Urothelium cell line (cell line): ENCODE data around the gene RNF150.

Experiments
- DNase-seq: peaks from one replicate; pipeline ENCODE4 v3.0.0; 2011; ENCODE audit warnings: low spot score, mixed read lengths
- FAIRE-seq: peaks from 2 replicates; lab custom pipeline; 2011; peaks lifted over from hg19 to GRCh38; lab: Jason Lieb, UNC

RNF150 gene

DNA sequence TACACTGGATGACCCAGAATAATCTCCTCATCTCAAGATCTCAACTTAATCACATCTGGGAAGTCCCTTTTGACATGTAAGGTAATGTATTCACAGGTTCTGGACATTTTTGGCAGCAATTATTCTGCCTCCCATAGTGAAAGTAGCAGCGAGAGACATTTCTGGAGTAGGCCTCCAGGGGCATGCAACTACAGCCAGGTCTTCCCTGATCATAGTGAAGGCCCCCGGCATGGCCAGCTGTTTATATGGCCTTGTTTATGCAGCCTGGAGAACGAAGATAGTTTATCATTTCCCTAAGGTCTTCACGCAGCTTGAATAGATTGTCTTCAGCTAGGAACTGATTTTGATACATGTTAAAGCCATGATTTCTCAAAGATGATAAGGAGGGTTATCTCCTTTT is 139.9 kb downstream of the RNF150 start:
- DNase-seq (no peak), FAIRE-seq (no peak)

- FAIRE-seq (no peak), DNase-seq (no peak)
Measured at GRCh38 chr4:140989944-140990343, 143.3 kb downstream of the RNF150 start.

DNA sequence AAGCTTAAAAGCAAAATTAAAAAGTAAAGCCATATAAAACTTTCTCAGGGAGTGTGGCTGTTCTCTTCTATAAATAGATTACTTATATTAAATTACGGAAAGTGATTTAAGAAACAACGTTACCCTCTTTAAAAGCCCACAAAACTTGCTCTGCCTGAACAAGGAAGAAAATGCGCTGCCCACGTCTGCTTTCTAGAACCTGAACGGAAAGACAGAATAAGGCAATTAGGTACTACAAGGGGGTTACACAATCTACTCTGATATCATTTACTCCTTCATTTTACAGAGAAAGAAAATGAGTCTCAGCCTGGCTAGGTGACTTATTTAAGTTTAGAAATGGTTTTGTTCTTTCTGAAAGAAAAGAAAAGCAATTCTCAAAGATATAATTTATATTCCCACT is 147.2 kb downstream of the RNF150 start:
- no peak for DNase-seq
- FAIRE-seq: no peak

DNA sequence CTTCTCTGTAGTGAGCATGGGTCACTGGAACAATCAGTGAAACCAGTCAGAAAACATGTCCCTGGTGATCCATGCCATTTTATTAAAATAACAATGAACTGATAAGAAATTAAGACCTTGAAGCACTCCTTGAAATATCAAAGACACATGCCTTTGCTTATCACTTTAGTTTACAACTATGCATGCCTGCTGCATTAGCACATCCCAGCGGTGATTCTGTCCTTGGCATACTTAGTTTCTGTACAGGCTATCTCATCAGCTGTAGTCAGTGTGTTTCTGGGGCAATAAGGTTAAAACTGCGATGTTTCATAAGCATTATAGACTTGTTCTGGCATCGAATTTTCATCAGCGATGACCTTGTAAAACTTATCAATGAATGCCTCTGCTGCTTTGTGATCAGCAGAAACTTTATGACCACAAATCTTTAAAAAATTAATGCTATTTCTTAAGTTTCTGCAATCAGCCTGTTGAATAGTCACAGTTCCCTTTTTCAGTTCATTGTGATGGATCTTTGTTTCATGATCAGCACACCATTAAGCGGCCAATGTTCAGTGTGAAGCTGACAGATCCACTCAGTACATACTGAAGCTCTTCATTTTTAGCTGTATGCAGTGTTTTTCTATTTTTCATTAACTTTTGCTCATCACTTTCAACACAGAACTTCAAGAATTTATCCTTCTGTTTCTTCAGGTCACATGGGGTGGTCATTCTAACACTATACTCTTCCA is 150.5 kb downstream of the RNF150 start:
- DNase-seq: no peak
- no peak for FAIRE-seq

GRCh38 chr4:140980426-140981200 is 152.7 kb downstream of the RNF150 start:
- DNase-seq: no peak
- no peak for FAIRE-seq

- FAIRE-seq: no peak
Measured at GRCh38 chr4:140976768-140977167, 156.5 kb downstream of the RNF150 start.

DNA sequence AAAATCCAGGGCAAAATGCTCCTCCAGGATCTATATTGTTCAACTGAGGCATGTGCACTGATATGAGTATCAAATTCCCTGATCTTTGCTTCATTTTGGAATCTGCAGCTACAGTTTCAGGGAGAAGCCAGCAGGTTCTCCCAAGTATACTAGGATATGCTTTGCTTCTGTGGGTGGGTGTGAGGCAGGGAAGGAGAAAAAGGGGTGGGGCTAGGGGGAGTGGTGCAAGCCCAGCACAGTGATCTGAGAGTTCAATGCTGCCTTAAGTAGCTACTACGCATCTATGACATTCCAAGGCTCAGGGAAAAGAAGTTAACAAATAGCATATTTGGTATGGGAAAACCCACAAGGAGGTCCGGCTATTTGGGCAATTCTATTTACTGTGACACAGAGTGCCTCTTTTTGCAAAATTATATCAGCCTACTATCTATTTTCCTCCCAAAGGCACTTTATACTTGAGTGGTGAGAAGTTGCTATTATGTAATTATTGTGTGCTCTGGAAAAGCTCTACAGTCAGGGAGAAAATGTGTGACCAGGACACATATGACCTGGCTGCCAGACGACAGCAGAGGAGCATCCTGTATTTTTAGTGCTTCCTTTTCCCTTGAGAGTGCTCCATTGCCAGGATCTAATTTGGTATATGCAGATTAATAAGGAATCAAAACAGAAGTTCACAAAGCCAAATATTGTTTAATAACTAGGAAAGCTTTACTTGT is 162.0 kb downstream of the RNF150 start:
- DNase-seq (no peak), FAIRE-seq (no peak)

More at GRCh38 chr4:140976768-140977167, 156.5 kb downstream of the RNF150 start:
- DNase-seq: peak; percentile 35

DNA sequence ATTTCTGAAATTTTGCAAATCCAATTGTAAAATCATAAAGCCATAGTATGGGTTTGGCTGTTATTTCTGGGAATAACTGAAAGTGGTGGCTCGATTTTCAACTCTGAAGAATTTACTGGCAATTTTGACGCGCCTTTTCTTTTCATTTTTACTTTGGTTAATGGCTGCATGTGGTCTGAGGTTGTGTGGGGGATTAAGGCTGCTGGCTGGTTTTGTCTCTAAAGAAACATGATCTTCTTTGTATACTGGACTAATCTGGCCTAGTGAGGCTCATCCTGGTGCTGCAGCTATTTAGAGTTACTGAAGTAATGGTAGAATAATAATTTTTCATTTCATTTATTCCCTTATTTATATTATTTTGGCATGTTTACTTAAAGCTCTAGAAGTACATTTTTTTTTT is 164.0 kb downstream of the RNF150 start:
- DNase-seq (no peak), FAIRE-seq (no peak)

- FAIRE-seq: no peak
- DNase-seq: no peak
Measured at GRCh38 chr4:140968371-140968770, 164.9 kb downstream of the RNF150 start.

GRCh38 chr4:140963883-140964282 is 169.4 kb downstream of the RNF150 start:
- DNase-seq (no peak), FAIRE-seq (no peak)

DNA sequence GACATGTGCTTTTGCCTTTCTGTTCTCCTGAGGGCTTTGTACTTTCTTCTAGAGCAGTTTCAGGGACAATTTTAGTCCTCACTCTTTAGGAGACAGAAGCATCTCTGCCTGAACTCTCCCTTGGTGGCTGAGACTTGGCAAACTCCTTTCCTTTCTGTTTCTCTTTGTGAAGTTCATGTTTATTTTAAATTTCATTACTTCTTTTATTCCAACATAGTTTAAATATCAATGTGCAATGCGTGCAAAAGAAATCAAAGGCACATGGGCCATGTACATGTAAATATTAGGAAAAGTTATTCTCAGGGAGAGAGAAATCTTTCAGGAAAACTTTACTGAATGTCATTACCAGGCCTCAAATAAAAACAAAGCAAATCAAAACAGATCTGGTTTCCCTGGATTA is 177.6 kb downstream of the RNF150 start:
- FAIRE-seq: no peak
- DNase-seq: no peak

- no peak for DNase-seq
- no peak for FAIRE-seq
Measured at GRCh38 chr4:140952717-140953116, 180.6 kb downstream of the RNF150 start.

- no peak for DNase-seq
- no peak for FAIRE-seq
Measured at GRCh38 chr4:140947506-140947905, 185.8 kb downstream of the RNF150 start.

- DNase-seq (no peak), FAIRE-seq (no peak)
Measured at GRCh38 chr4:140945106-140945505, 188.2 kb downstream of the RNF150 start.

GRCh38 chr4:140944572-140944971 is 188.7 kb downstream of the RNF150 start:
- FAIRE-seq: no peak
- no peak for DNase-seq

GRCh38 chr4:140944199-140944515 is 189.1 kb downstream of the RNF150 start:
- DNase-seq (peak; percentile 25), FAIRE-seq (no peak)

DNA sequence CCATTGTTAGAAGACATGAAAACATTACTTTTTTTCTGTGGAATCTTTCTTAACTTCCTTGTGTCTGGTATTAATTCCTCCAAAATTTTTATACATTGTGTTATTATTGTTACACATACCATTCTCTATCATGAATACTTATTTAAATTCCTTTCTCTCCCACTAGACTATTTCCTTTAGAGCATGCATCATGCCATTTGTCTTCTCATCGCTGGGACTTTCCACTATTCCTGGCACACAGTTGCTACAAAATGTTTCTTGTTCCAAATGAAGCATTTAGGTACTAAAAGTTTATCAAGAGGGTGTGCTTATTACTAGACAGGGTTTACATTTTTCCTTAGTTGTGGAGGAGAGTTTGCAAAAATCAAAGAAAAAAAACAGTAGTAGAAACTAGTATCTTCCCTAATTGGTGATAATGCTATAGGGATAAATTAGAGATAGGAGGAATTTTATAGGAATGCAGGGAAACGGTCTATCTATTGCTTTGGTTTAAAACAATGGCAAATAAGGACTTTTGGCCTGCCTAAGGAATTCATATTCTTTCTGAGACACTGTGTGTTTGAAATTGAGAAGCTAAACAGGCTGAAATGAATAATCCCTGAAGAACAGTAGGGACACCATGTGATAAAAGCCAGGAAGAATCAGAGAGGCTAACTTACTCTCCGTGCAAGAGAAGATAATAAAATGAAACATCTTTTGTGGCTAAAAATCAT is 189.6 kb downstream of the RNF150 start:
- FAIRE-seq: no peak
- no peak for DNase-seq

DNA sequence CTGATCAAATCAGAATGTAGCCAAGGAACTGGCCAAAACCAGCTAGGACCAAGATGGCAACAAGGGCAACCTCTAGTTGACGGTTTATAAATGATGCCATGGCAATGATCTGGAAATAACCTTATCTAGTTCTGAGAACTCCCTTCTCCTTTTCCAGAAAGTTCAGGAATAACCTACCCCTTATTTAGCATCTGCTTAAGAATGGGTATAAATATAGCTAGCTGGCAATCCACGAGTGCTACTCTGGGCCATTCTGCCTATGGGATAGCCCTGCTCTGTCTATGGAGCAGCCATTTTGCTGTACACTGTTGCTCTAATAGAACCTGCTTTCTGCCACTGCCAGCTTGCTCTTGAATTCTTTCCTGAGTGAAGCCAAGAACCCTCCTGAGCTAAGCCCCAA is 192.7 kb downstream of the RNF150 start:
- no peak for FAIRE-seq
- no peak for DNase-seq

DNA sequence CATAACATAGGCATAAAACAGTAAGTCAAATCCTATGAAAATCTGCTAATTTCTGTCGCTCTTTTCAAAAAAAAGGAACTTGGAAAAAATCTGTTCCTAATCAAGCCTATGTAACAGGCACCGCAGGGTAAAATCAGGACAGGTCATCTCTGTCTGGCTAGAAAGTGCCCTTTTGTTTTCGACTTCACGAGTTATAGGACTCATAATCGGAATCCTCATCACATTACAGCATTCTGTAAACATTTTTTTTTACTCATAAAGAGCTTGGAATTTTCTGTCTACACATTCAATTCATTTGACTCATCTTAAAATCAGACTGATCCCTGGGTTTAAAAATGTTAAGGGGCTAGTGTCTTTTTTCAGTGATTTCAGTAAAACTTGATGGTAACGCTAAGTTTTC is 195.4 kb downstream of the RNF150 start:
- no peak for FAIRE-seq
- DNase-seq: peak; percentile 65

DNA sequence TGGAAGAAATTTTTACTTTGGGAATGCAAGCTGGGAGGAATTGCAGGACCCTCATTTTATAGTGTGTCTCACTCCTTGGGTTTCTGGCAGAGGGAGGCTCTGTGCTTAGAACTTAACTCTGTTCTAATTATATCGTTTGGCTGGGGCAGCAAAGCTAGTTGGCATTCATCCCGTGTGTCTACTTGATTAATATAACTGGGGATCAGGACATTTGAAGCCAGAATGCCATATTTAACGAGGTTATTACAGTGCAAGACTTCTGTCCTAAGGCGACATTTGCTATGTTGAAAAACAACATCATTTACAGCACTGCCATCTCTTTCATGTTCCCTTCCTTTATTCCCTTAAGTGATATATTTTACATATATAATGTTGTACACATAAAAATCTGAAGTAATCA is 198.0 kb downstream of the RNF150 start:
- FAIRE-seq (no peak), DNase-seq (no peak)

DNA sequence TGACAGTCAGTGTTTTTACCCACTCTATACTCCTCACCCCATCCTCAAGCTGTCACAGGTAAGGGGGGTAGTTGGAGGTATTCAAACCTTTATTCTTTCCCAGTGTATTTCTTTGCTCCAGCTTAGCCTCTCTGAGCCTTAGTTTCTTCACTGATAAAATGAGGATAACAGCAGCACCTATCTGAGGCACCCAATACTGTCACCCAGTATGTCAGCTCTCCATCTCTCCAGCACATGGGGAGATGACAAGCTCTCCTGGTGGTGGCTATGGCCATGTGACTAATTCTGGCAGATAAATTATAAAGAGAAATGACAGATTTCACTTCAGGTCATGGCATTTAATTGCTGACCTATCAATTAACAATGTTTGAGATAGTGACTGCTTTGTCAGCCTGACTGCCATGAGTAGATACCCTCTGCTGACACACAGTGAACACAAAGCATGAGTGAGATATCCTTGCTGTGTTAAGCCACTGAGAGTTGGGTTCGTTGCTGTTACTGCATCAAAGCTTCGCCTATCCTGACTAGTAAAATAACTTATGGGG is 200.7 kb downstream of the RNF150 start:
- DNase-seq: no peak
- FAIRE-seq: no peak
